T-helper 2 cell (primary cell): ENCODE results near the gene RETSAT.

Experiments
- DNase-seq, 5 experiments: peaks; one replicate each; pipeline versions ENCODE4 v3.0.0 to v3.0.0-alpha.2; 2012 to 2022

RETSAT gene

GRCh38 chr2:85307527-85307897 is 46.8 kb downstream of the RETSAT start:
- no peak for DNase-seq

GRCh38 chr2:85303780-85304531 is 50.4 kb downstream of the RETSAT start:
- no peak for DNase-seq

GRCh38 chr2:85302121-85302520 is 52.2 kb downstream of the RETSAT start:
- no peak for DNase-seq
